Pancreas (tissue), 10 donors: ENCODE measurements around the gene BCAN. TPM values are rescaled to one million over a fixed set of nuclear protein-coding genes. Genes with fewer than 3 reads are reported as not detected.

ENCODE experiments used
- ATAC-seq, 4 donors: fragments of 200-7000 bp; cut with Tn5 transposase; one replicate each; pipeline versions ENCODE4 v1.8.0 to v1.9.1; 2020; ENCODE audit warnings: mild to moderate bottlenecking in 4 of 4, moderate library complexity in 4 of 4
- DNase-seq, 6 donors: peaks; one replicate each; pipeline ENCODE4 v3.0.0-alpha.2; 2020
- FAIRE-seq: peaks from 2 replicates; lab custom pipeline; 2012; peaks lifted over from hg19 to GRCh38; lab: Jason Lieb, UNC
- H3K27ac ChIP-seq, 4 donors: fragments of 200-600 bp; sonication (generic); 1 replicate in 3 of 4; 2 replicates in 1 of 4; pipeline versions ENCODE4 v1.5.0 to v1.8.0; 2020
- H3K27me3 ChIP-seq, 4 donors: fragments of 200-600 bp; one replicate each; pipeline ENCODE4 v1.8.0; 2021
- H3K36me3 ChIP-seq, 3 donors: fragments of 200-600 bp; sonication (generic) in 1 of 3; one replicate each; pipeline versions ENCODE4 v1.5.0 to v1.8.0; 2020 to 2021
- H3K4me1 ChIP-seq, 3 donors: fragments of 200-600 bp; one replicate each; pipeline ENCODE4 v1.8.0; 2021
- H3K4me3 ChIP-seq, 4 donors: fragments of 200-600 bp; sonication (generic) in 2 of 4; one replicate each; pipeline versions ENCODE4 v1.5.0 to v1.8.0; 2020 to 2021
- H3K9me3 ChIP-seq, 4 donors: fragments of 200-600 bp; one replicate each; pipeline ENCODE4 v1.8.0; 2021
- WGBS, 2 donors: extraction: QIAGEN DNeasy Blood & Tissue Kit; methylation state at CpG; one replicate each; pipeline ENCODE4 v1.1.7; 2013; 5-methylcytosine and 5-hydroxymethylcytosine counted together
- intact Hi-C, 3 donors: fragments of 100-400 bp; cut with DNase I; formaldehyde crosslinking; loops; one replicate each; pipeline versions ENCODE4 v1.11.1 to v1.14.2; 2022
- polyA plus RNA-seq, 2 donors: library from polyadenylated mRNA; stranded (reverse); fragments of 200-250 nt; gene quantifications; one replicate each; pipeline ENCODE4 v1.2.3, GENCODE V29; 2013
- total RNA-seq, 6 donors: library from RNA; stranded (reverse); fragmentation: NEBNext Ultra II Directional in 4 of 6; extraction: Animal tissue kit (Norgen Biotek cat#: 25700) in 4 of 6; gene quantifications; one replicate each; pipeline versions ENCODE4 v1.2.1 to v1.2.4, GENCODE V29; 2021 to 2023
- TF ChIP-seq, protein P1 (sequence below), 4 donors: fragments of 200-600 bp; sonication (generic) in 3 of 4; IDR thresholded peaks; one replicate each; pipeline versions ENCODE4 v1.5.0 to v1.8.0; 2021; ENCODE audit warnings: antibody characterized with exemption in 4 of 4
- donor health status: healthy with polysubstance abuse.
- donor health status: DM: no; HTN: no; CAD: no; lungs with moderate emphysema.
- donor health status: DM: no; HTN: no; CAD: no.
- donor health status: control.
- donor health status: control.
- donor health status: Bipolar disorder and iron deficiency.
- donor health status: DM: yes; HTN: yes; CAD: no.
- donor health status: DM: no; HTN: no; CAD: no.
- donor health status: DM: no; HTN: no; CAD: no.
- donor health status: DM: yes; HTN: yes; CAD: no.

Gene BCAN
- total and polyA plus RNA-seq, 8 donors = 0.12 TPM; not detected in 7

DNA sequence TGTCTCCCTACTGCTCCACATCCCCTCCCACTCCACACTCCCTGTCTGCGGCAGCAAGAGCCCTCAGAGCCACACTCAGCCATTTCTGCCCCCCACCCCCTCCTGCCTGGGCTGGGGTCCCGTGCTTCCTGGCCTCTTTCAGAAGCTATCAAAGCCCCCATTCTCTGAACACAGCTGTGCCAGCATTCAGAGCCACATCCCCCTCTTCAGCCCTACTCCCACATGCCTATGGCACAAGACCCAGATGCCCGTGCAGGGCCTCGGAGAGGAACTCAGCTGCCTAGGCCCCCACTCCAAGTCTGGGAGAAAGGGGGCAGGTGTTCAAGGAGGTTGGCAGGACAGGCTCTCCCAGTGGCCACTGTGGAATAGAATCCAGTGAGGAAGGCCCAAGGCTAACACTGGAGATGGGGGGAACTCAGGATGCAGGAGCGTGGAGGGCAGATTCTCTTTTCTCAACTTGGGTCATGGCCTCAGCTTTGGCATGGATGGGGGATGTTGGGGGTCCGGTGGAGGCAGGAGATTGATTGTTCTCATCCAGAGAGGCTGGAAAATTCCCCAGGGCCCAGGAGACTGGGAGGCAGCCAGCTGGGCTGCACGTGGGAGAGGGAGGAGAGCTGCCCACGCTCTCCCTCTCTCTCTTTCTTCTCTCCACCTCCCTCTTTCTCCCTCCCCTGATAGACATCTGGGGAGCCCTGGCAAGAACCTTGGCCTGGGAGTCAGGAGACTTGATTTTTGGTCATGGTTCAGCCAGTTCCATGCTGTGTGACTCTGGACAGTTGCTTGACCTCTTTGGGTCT, 3.5 kb upstream of the BCAN start:
- intact Hi-C loops = no loop called here
- TF ChIP-seq, protein P1, sequence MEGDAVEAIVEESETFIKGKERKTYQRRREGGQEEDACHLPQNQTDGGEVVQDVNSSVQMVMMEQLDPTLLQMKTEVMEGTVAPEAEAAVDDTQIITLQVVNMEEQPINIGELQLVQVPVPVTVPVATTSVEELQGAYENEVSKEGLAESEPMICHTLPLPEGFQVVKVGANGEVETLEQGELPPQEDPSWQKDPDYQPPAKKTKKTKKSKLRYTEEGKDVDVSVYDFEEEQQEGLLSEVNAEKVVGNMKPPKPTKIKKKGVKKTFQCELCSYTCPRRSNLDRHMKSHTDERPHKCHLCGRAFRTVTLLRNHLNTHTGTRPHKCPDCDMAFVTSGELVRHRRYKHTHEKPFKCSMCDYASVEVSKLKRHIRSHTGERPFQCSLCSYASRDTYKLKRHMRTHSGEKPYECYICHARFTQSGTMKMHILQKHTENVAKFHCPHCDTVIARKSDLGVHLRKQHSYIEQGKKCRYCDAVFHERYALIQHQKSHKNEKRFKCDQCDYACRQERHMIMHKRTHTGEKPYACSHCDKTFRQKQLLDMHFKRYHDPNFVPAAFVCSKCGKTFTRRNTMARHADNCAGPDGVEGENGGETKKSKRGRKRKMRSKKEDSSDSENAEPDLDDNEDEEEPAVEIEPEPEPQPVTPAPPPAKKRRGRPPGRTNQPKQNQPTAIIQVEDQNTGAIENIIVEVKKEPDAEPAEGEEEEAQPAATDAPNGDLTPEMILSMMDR (IDR thresholded peaks at IDR 0.05) = no peak
- Histone ChIP-seq H3K36me3 (no peaks in the 10 kb centered on the region), H3K27ac (no peak overlapping the region), H3K9me3 (no peaks in the 10 kb centered on the region), H3K27me3 (peaks cover 0 to 20% (median 0%) of the 10 kb centered on the region in 4 donors), H3K4me1 (peaks cover 5 to 8% (median 5%) of the 10 kb centered on the region in 3 donors), H3K4me3 (no peak overlapping the region)
- WGBS, 2 donors = 57 to 69% methylated on average over 6 to 8 of the region's 8 CpGs
- ATAC-seq = no peak
- no peak for DNase-seq
- FAIRE-seq = no peak

DNA sequence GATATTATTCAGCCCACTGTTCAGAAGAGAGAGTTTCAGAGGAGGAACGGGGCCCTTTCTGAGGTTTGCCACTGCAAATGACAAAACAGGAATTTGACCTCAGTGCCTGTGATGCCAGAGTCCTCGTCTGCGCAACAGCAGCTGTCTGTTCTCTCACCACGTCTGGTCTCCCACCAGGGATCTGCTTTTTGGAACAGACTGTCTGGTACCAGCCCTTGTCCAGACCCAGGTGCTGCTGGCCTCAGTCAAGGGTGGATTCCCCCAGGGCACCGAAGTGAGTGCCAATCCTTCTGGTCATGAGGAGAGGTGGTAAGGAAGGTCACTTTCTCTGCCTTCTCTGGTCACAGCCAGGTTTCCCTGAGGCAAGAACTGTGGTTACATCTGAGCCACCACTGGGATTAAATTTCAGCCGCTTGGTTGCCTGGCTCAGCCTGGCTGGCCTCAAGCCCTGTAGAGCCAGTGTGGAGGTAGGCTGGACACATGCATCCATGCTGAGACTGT, 2.3 kb upstream of the BCAN start:
- Histone ChIP-seq H3K9me3 (no peaks in the 10 kb centered on the region), H3K4me3 (no peak overlapping the region), H3K36me3 (no peaks in the 10 kb centered on the region), H3K27me3 (peaks cover 0 to 20% (median 0%) of the 10 kb centered on the region in 4 donors), H3K27ac (no peak overlapping the region), H3K4me1 (peaks cover 5 to 8% (median 5%) of the 10 kb centered on the region in 3 donors)
- no peak for ATAC-seq
- WGBS, 2 donors = 40 to 65% methylated on average over 6 of the region's 6 CpGs
- no peak for DNase-seq
- intact Hi-C loops = no loop called here
- TF ChIP-seq, protein P1 (IDR thresholded peaks at IDR 0.05) = no peak
- no peak for FAIRE-seq

DNA sequence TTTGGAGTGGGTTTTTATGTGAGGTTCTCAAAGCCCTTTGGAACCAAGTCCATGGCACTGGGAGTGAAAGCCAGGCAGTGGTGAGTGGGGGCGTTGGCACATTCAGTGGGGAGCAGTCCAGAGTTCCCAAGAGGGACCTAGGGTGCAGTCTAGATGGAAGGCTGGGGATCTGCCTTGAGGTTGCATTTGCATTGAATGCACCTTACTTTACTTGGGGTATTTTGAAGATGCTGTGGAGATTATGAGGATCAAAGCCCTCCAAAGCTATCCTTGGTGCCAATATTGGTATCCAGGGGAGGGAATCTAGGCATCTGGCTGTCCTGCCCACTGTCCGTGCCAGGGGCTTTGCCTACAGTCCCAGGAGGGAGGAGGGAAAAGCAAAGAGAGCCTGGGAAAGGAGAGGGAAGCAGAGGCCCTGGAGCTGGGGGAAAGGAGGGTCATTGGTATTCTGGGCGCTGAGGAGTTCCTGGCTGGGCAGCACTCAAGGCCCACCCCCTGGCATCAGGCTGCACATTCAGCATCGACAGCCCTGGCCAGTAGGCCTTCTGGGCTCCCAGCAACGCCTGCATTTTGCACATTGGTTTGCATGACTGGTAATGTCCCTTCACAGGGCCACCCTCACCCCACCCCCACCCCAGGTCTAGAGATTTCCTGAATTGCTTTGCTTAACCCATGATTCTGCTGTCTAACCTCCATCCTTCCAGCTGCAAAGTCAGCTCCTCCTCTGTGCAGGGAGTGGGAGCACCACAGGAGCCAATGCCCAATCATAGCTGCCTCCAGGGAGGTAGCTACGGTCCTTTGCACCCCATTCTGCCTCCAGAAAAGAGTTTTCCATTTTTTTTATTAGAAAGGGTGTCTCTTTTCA, 843 bp upstream of the BCAN start:
- intact Hi-C loops = no loop called here
- Histone ChIP-seq H3K9me3 (no peaks in the 10 kb centered on the region), H3K27ac (no peak overlapping the region), H3K27me3 (peaks cover 0 to 22% (median 0%) of the 10 kb centered on the region in 4 donors), H3K36me3 (no peaks in the 10 kb centered on the region), H3K4me3 (no peak overlapping the region), H3K4me1 (peaks cover 5 to 8% (median 5%) of the 10 kb centered on the region in 3 donors)
- 53 to 57% methylated on average over 6 of the region's 6 CpGs for WGBS, 2 donors
- ATAC-seq (no peak), DNase-seq (no peak), FAIRE-seq (no peak)
- TF ChIP-seq, protein P1 (IDR thresholded peaks at IDR 0.05) = no peak

DNA sequence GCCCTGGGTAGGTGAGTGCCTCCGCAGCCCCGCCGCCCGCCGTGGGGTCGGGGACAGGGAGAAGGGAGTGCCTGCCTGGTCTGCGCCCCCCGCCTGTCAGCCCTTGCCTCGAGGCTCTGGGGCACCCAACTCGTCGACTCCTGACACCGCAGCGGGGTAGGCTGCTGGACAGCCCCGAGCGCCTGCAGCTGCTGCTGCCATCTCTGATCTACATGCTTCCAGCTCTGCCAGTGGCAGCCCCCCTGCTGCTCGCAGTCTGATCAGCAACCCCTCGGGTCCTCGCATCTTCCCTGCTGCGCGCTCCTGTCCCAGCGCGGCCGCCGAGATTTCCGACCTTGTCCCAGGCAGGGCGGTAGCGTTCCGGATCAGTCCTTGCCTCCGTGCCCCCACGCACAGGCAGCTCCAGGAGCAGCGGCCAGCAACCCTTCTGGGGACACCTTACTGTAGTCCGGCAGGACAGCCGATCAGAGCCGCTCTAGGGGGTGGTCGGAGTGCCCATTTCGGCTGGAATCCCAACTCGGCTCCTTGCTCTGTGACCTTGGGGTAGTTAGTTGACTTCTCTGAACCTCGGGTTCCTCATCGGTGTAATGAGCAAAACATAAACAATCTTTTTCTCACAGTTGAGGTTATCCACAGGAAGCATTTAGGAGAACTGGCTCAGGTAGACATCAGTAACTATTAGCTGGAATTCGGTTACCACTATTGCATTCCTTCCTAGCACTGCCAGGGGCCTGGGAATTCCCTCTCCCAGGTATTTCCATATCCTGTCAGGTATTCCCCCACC, 540 bp downstream of the BCAN start:
- DNase-seq = peak in 1 of 6 donors; percentile 70
- ATAC-seq = peak; percentile 19 to 49 (median 20)
- peaks cover 5 to 8% (median 5%) of the 10 kb centered on the region in 3 donors for H3K4me1 ChIP-seq
- H3K36me3 ChIP-seq = no peaks in the 10 kb centered on the region
- TF ChIP-seq, protein P1 (IDR thresholded peaks at IDR 0.05) = no peak
- peaks cover 0 to 27% (median 3%) of the 10 kb centered on the region in 4 donors for H3K27me3 ChIP-seq
- intact Hi-C loops = no loop called here
- no peak for FAIRE-seq
- peak overlapping the region in 2 of 4 donors; percentile 16 to 42 for H3K4me3 ChIP-seq
- no peak overlapping the region for H3K27ac ChIP-seq
- WGBS, 2 donors = 12 to 18% methylated on average over 32 to 40 of the region's 40 CpGs
- H3K9me3 ChIP-seq = no peaks in the 10 kb centered on the region
